GM19452 (cell line): ENCODE data around the gene UGT1A3.

Source experiments
- ATAC-seq: cut with Tn5 transposase; IDR thresholded peaks from one replicate; pipeline ENCODE4 v1.9.1; 2021; ENCODE audit not compliant: unreplicated experiment

UGT1A3 gene

GRCh38 chr2:233793465-233794127 is 64.8 kb downstream of the UGT1A3 start:
- ATAC-seq, result no peak

GRCh38 chr2:233794128-233794658 is 65.4 kb downstream of the UGT1A3 start:
- ATAC-seq, result no peak

- ATAC-seq, result no peak
These were observed 66.9 kb downstream of the UGT1A3 start for GRCh38 chr2:233795735-233796171.

GRCh38 chr2:233796254-233796653 is 67.4 kb downstream of the UGT1A3 start:
- ATAC-seq, result no peak

GRCh38 chr2:233798335-233799086 is 69.7 kb downstream of the UGT1A3 start:
- ATAC-seq, result no peak

- no peak for ATAC-seq
These were observed 70.3 kb downstream of the UGT1A3 start for GRCh38 chr2:233799087-233799665.

GRCh38 chr2:233799716-233800115 is 70.9 kb downstream of the UGT1A3 start:
- ATAC-seq, result no peak

GRCh38 chr2:233800208-233800607 is 71.4 kb downstream of the UGT1A3 start:
- ATAC-seq, result no peak

- ATAC-seq, result no peak
These were observed 72.7 kb downstream of the UGT1A3 start for GRCh38 chr2:233801357-233802131.

GRCh38 chr2:233802132-233802815 is 73.4 kb downstream of the UGT1A3 start:
- ATAC-seq, result no peak

GRCh38 chr2:233803292-233803911 is 74.6 kb downstream of the UGT1A3 start:
- ATAC-seq, result no peak

- ATAC-seq, result no peak
These were observed 75.2 kb downstream of the UGT1A3 start for GRCh38 chr2:233803994-233804393.

- no peak for ATAC-seq
These were observed 78.5 kb downstream of the UGT1A3 start for GRCh38 chr2:233807215-233807865.

GRCh38 chr2:233807966-233808935 is 79.4 kb downstream of the UGT1A3 start:
- ATAC-seq, result no peak

- no peak for ATAC-seq
These were observed 81.5 kb downstream of the UGT1A3 start for GRCh38 chr2:233810385-233810784.

GRCh38 chr2:233811087-233811486 is 82.2 kb downstream of the UGT1A3 start:
- no peak for ATAC-seq

GRCh38 chr2:233811732-233812131 is 82.9 kb downstream of the UGT1A3 start:
- no peak for ATAC-seq
